HL-60 (cell line): Measurements from ENCODE around the gene PIGZ.

Experiments
- DNase-seq, 2 experiments: peaks; one replicate each; pipeline ENCODE4 v3.0.0-alpha.2; 2010 to 2020; ENCODE audit warnings: low read depth in 1 of 2, low spot score in 1 of 2
- H3K27ac ChIP-seq: fragments of 250-450 bp; sonication (Bioruptor Pico); replicated peaks from 2 replicates; pipeline ENCODE4 v1.5.1; 2020; ENCODE audit warnings: mild to moderate bottlenecking, moderate library complexity
- H3K27me3 ChIP-seq: fragments of 250-450 bp; sonication (Bioruptor Pico); 2 replicates; pipeline ENCODE4 v1.5.1; 2021; ENCODE audit warnings: mild to moderate bottlenecking, moderate library complexity; ENCODE audit not compliant: insufficient read depth, poor library complexity, severe bottlenecking
- H3K4me3 ChIP-seq: replicated peaks from 2 replicates; pipeline ENCODE4 v1.5.1; 2011; ENCODE audit warnings: mild to moderate bottlenecking, control low read depth, low read length; ENCODE audit not compliant: insufficient read depth
- CTCF ChIP-seq: IDR thresholded peaks from one replicate; pipeline ENCODE4 v1.5.1; 2011; ENCODE audit warnings: low read length, control low read depth, inconsistent platforms; ENCODE audit not compliant: insufficient read depth
- GABPA ChIP-seq: IDR thresholded peaks from 2 replicates; pipeline ENCODE4 v1.6.1; 2012; ENCODE audit warnings: low read depth
- POLR2AphosphoS5 ChIP-seq: IDR thresholded peaks from 2 replicates; pipeline ENCODE4 v1.6.1; 2012; ENCODE audit warnings: low read depth
- SPI1 ChIP-seq: IDR thresholded peaks from 2 replicates; pipeline ENCODE4 v1.6.1; 2012; ENCODE audit warnings: low read depth, mild to moderate bottlenecking, borderline replicate concordance
- TF ChIP-seq, protein P1 (sequence below): IDR thresholded peaks from 2 replicates; pipeline ENCODE4 v1.6.1; 2012; ENCODE audit warnings: low read depth; ENCODE audit not compliant: insufficient replicate concordance

PIGZ gene

GRCh38 chr3:196981657-196982056 lies 13.0 kb upstream of the PIGZ start:
- no peak overlapping the region for H3K27ac ChIP-seq
- TF ChIP-seq, protein P1, sequence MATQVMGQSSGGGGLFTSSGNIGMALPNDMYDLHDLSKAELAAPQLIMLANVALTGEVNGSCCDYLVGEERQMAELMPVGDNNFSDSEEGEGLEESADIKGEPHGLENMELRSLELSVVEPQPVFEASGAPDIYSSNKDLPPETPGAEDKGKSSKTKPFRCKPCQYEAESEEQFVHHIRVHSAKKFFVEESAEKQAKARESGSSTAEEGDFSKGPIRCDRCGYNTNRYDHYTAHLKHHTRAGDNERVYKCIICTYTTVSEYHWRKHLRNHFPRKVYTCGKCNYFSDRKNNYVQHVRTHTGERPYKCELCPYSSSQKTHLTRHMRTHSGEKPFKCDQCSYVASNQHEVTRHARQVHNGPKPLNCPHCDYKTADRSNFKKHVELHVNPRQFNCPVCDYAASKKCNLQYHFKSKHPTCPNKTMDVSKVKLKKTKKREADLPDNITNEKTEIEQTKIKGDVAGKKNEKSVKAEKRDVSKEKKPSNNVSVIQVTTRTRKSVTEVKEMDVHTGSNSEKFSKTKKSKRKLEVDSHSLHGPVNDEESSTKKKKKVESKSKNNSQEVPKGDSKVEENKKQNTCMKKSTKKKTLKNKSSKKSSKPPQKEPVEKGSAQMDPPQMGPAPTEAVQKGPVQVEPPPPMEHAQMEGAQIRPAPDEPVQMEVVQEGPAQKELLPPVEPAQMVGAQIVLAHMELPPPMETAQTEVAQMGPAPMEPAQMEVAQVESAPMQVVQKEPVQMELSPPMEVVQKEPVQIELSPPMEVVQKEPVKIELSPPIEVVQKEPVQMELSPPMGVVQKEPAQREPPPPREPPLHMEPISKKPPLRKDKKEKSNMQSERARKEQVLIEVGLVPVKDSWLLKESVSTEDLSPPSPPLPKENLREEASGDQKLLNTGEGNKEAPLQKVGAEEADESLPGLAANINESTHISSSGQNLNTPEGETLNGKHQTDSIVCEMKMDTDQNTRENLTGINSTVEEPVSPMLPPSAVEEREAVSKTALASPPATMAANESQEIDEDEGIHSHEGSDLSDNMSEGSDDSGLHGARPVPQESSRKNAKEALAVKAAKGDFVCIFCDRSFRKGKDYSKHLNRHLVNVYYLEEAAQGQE: no peak
- TF ChIP-seq CTCF (no peak), POLR2AphosphoS5 (no peak), SPI1 (no peak)
- no peaks in the 10 kb centered on the region for H3K27me3 ChIP-seq
- H3K4me3 ChIP-seq: no peak overlapping the region
- DNase-seq: no peak

GRCh38 chr3:196979545-196979944 lies 10.9 kb upstream of the PIGZ start:
- Histone ChIP-seq H3K4me3 (no peak overlapping the region), H3K27ac (no peak overlapping the region), H3K27me3 (no peaks in the 10 kb centered on the region)
- no peak for DNase-seq
- TF ChIP-seq SPI1: no peak
- no peak for TF ChIP-seq CTCF
- TF ChIP-seq GABPA: no peak
- TF ChIP-seq, protein P1: no peak
- no peak for TF ChIP-seq POLR2AphosphoS5

DNA sequence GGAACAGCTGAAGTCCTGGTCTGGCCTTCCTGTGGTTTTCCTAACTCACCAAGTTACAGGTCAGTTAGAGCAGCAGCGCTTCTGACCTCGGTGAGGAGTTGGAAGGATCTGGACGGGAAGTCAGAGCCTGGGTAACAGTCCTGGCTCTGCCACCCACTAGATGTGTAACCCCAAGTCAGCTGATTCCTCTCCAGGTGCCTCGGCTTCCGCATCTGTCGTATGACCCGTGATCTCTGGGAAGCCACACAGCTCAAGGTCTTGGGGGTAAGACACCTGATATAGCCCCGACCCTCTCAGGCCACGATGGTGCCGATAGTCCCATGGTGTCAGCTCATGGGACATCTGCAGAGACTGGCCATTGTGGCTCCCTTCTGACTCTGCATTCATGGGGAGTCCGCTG lies 8.3 kb upstream of the PIGZ start:
- Histone ChIP-seq H3K27ac (no peak overlapping the region), H3K27me3 (no peaks in the 10 kb centered on the region), H3K4me3 (no peak overlapping the region)
- DNase-seq: peak; percentile 30 to 39
- TF ChIP-seq CTCF (no peak), GABPA (no peak), POLR2AphosphoS5 (no peak)

GRCh38 chr3:196975349-196975748 lies 6.7 kb upstream of the PIGZ start:
- TF ChIP-seq CTCF (no peak), POLR2AphosphoS5 (no peak), GABPA (no peak)
- TF ChIP-seq, protein P1: no peak

More at GRCh38 chr3:196975349-196975748, 6.7 kb upstream of the PIGZ start:
- no peaks in the 10 kb centered on the region for H3K27me3 ChIP-seq
- no peak for DNase-seq
- no peak overlapping the region for H3K27ac ChIP-seq
- H3K4me3 ChIP-seq: no peak overlapping the region
